T follicular helper cell (primary cell): Measurements from ENCODE around the gene IPO13.

Experiments
- DNase-seq: peaks from one replicate; pipeline ENCODE4 v3.0.0-alpha.2; 2020; ENCODE audit warnings: low read depth

The IPO13 gene

DNA sequence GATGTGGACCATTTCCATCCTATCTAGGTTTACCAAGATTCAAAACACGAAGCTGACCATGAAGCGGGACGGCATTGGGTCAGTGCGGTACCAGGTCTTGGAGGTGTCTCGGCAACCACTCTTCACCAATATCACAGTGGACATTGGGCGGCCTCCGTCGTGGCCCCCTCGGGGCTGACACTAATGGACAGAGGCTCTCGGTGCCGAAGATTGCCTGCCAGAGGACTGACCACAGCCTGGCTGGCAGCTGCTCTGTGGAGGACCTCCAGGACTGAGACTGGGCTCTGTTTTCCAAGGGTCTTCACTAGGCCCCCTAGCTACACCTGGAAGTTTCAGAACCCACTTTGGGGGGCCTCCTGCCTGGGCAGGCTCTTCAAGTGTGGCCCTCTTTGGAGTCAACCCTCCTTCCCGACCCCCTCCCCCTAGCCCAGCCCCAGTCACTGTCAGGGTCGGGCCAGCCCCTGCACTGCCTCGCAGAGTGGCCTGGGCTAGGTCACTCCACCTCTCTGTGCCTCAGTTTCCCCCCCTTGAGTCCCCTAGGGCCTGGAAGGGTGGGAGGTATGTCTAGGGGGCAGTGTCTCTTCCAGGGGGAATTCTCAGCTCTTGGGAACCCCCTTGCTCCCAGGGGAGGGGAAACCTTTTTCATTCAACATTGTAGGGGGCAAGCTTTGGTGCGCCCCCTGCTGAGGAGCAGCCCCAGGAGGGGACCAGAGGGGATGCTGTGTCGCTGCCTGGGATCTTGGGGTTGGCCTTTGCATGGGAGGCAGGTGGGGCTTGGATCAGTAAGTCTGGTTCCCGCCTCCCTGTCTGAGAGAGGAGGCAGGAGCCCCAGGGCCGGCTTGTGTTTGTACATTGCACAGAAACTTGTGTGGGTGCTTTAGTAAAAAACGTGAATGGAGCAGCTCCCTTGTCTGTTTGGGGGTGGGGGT lies 43.8 kb downstream of the IPO13 start:
- DNase-seq, result no peak

DNA sequence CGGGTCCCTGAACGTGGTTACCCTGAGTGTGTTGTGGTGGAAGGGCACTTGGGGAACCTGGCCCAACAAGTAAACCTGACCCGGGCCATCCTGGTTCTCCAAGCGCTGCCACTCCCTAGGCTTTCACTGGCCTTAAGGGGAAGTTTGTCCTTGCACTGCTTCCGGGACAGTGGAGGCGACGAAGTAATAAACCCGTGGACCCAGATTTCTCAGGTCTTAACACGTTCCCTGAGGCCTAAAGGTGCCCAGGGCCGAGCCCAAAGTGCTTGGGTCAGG lies 44.4 kb downstream of the IPO13 start:
- no peak for DNase-seq

DNA sequence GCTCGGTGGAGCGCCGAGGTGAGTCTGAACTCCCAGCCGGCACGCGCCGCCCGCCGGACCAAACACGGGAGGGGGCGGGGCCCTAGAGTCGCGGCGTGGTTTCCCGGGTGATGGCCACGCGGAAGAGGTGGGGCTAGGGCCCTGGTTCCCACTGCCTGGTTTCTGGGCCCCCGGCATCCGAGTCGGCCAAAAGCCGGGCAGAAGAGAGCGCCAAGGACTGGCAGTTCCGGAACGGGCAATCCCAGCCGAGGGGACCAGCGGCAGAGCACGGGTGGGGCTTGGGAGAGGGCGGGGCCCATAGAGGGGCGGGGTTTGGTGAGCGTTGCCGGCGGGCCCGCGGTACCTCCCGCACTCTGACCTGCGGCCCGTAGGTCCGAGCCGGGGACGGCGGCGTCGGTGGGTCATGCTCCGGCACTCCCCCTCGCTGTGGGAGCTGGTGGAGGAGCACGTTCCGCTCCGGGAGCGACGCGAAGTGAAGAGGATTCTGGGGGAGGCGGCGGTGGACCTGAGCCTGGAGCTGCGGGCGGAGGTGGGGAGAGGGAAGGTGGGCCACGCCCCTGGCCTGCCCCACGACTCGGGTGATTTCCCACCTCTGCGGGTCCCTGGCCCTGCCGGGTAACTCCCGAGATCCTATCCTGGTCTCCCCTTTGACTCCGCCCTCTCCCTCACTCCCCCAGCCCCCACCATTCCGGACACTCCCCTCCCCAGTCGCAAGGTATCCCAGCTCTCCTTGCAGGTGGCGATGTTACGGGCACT lies 44.9 kb downstream of the IPO13 start, which contains the start of gene CCDC24:
CCDC24 (plus strand) TSS at position 124 of the 756 bp plus-strand sequence; CDS start at position 404, 280 bp downstream.
- DNase-seq, result peak; percentile 61

DNA sequence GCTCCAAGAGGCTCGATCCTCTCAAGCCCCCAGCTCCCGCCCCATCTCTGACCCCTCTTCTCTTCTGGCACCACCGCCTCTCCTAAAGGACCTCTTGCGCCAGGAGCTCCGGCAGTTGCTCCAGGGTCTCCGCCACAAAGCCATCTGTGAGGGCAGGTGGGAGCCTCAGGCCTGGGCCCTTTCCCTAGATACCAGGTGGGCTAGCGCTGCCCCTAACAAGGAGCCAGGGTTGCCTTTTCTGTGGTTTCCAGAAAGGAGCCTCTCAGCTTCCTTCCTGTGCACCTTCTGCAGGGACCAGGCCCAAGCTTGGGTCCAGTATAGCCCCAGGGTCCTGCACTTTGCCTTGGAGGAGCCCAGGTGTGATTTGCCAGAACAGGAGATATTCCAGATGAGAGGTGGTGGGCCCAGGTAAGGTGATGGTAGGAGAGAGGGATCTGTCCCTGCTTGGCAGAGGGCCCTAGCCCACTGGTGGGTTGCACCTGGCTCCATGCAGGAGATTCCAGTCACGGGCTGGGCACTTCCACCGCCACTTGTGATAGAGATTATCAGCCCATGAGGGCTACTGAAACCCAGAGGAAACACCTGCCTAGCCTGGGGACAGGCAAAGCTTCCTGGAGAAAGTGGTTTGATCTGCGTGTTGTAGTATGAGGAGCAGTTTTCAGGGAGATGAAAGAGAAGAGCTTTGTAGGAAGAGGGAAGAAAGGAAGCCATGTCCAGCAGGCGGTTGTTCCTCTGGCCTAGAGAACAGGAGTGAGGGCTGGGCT lies 45.7 kb downstream of the IPO13 start:
- DNase-seq, result no peak

DNA sequence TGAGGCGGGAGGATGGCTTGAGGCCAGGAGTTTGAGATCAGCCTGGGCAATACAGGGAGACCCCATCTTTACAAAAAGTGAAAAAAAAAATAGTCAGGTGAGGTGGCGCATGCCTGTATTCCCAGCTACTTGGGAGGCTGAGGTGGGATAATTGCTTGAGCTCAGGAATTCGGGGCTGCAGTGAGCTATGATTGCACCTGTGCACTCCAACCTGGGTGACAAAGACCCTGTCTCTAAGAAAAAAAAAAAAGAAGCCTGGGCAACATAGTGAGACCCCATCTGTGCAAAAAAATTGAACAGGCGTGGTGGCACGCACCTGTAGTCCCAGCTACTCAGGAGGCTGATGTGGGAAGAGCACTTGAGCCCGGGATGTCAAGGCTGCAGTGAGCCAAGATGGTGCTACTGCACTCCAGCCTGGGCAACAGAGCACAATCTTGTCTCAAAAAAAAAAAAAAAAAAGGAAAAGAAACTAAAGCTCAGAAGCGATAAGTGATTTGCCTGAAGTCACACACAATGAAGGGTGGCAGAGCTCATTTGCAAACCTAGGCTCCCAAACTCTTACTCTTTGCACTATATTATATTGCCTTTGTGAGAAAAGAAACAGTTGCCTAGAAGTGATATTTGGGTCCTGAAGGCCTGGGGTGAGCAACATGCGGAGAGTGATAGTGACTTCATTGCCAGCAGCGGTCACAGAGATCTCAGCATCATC lies 46.6 kb downstream of the IPO13 start:
- no peak for DNase-seq

DNA sequence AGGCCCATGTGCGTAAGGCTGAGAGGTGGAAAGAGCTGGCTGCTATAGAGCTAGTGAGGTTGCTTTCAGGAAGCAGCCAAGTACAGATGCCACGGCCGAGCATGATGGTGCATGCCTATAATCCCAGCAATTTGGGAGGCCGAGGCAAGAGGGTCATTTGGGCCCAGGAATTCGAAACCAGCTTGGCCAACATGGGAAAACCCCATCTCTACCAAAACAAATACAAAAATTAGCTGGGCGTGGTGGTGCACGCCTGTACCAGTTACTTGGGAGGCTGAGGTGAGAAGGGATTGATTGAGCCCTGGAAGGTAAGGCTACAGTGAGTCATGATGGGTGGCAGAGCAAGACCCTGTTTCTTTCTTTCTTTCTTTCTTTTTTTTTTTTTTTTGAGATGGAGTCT lies 47.3 kb downstream of the IPO13 start:
- DNase-seq, result no peak

DNA sequence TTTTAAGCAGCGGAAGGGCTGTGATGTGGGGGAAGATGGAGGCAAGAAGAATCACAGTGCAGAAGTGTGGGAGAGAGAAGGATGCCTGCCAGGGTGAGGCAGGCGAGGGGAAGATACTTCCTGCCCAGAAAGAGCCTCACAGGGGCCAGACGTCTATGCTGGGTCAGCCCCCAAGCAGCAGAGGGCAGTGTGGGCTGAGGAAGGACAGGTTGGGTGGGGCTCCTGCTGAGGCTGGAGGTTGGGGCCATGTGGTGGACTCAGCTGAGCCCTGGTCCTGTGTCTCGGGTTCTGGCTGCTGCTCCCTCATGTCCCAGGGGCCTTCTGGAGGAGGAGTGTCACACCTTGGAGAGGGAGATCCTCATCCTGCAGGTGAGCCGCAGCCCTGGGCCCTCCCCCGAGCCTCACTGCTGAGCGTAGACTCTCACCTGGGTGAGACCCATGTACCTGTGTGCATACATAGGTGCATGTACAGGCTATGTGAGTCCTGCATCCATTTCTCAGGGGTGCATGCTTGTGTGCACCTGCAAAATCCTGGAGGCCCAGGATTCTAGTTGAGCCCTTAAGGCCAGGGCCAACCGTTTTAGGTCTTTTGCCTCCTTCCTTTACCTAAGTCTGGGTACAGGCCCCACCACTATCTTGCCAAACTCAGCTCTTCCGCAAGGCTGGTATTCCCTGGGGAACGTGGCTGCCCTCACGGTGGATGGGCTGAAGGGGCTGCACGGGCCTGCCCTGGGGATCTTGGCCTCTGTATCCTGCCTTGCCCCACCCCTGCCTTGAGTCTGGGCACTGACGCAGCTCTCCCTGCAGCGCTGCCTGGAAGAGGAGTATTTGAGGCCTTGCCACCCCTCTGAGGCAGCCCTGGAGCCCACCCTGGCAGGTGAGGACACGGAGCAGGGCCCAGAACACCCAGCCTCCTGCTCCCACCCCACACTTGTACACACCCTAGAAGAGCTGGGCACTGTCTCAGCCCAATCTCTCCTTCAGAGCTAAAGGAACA lies 48.3 kb downstream of the IPO13 start:
- DNase-seq, result no peak

DNA sequence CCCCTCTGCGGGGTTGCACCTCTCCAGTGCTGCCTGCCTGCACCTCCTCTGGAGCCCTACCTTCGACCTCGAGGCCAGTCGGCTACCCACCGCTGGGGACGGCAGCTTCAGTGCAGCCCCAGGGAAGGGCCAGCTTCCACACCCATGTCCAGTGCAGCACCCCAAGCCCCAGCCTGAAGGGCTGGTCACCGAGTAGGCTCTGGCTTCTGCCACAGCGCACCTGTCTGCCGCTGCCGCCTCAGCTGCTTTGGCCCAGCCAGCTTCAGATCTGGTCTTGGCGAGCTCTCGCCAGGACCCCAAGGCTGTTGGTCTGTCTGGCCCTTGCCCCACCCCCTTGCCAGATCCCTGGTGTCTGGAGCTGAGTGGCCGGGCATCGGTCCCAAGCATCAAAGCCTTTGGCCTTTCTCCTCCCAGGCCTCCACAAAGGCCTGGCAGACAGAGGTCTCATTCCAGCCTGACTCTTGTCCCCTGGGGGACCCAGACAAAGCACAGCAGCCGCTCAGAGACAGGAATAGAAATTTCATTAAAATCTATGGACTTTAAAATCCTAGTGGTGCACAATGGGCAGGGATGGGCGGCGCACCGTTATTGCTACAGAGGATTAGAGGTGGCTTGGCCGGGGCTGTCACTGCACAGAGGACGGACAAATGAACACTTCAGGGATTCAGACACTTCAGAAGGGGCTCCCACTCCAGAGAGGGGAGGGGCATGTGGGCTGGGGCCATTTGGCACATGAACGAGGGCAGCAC lies 49.4 kb downstream of the IPO13 start:
- no peak for DNase-seq

DNA sequence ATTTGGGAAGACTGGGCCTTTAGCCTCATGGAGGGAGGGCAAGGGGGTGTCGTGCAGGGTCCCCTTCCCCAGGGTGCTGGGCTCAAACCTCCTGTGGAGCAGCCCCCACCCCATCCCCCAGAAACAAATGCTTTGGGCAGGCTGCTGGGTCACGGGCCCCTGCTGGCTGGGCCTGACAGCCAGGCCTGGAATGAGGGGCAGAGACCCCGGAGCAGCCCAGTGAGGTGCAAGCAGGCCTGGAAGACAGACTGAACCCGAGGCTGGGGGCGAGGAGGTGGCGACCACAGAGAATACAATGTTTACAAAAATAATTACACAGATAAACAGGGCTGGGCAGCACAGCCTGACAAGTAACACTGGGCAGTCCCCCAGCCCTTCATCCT lies 50.0 kb downstream of the IPO13 start:
- no peak for DNase-seq

DNA sequence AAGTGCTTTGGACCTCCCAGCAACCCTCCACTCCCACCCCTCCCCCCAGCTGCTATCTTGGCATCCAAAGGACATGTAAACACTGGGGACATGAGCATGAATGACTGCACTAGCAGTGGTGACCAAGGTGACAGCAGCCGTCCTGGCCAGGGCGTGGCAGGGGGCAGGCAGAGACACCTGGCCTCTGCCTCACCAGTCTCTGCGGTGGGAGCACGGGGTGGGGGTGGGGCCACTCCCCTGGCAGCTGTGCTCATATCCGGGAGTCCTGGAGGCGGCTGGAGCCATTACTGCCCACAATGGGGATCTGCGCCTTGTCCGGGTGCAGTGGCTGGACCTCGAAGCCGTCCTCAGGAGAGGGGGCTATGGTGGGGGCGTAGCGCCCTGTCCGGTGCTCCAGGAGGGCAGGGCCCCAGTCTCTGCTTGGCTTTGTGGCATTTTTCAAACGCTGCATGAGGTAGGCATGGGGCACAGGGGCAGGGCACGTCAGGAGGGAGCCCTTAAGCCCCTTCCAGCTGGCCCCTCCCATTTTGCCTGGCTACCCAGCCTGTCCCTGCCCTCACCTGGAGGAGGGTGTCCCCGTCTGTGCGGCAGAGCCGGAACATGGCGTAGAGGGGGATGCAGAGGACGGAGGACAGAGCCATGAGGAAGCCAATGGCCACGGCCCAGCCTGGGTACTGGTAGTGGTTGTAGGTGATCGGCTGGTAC lies 50.7 kb downstream of the IPO13 start:
- DNase-seq, result no peak

DNA sequence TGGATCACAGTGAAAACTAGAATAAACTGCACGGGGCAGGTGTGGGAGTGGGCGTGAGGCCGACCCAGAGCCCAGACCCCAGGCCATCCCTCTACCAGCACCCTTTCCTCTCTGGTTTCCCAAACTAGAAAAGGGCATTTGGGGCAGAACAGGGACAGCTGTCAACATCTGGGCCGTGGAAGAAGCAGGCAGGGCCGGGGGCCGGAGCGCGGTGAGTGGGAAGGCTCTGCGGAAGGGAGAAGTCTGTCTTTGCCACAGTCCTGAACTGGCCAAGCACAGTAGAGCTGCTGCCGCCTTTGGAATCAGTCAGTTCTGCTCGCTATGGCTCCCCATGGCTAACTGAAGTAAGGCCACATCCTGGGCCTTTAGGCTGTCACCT lies 51.2 kb downstream of the IPO13 start:
- no peak for DNase-seq

DNA sequence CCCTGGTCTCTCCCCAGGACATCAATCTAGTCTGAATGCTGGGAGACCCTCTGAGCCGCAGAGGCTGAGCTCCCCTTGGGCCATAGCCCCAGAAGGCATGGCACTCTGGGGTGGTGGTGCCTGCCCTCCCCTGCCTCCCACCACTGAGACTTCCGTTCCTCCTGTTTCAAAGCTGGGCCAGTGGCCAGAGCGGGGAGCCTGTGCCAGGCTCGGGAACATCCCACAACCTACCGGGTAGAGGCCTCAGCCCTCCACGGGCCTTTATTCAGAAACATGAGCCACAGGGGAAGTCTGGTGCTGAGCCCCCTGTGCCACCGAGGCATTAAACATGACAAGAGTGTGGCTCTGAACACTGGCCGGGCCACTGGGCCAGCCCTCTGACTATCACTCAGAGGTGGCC lies 52.7 kb downstream of the IPO13 start:
- no peak for DNase-seq

DNA sequence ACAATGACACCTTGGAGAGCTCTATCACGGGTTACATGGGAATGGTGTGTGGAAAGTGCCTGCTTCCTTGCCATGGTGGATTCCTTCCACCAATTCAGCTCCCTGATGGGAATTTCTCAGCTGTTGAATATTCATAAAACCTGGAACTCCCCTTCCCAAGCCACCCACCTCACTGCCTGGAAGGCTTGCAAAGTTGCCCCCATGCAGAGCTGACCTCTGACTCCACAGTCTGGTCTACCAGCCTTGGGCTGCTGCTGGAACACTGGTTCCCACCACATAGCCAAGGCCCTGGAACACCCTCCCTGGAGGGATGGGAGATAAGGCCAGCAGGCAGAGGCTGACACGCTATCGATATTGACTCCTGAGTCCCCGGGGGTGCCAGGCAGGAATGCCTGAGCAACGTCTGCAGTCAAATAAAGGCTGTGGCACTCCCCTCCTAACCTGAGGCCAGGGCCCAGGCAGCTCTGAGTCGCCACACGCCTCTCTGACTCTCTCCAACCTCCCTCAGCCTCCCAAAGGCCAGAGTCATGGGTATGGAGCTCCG lies 53.4 kb downstream of the IPO13 start:
- no peak for DNase-seq

DNA sequence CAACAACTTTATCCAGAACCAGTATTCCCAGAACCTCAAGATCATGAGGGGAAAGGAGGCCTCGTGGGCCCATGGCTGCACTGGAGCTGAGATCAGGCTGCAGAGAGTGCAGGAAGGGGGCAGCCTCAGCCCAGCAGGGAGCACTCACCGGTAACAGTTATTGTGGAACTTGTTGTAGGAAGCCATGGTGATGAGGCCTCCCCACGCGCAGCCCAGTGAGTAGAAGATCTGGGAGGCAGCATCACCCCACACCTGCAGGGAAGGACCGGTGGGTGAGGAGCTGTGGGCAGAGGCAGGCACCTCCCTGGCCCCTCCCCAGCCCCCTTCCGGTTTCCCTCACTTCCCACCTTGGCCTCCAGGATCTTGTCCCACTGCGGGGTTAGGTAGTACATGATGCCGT lies 55.4 kb downstream of the IPO13 start:
- no peak for DNase-seq

DNA sequence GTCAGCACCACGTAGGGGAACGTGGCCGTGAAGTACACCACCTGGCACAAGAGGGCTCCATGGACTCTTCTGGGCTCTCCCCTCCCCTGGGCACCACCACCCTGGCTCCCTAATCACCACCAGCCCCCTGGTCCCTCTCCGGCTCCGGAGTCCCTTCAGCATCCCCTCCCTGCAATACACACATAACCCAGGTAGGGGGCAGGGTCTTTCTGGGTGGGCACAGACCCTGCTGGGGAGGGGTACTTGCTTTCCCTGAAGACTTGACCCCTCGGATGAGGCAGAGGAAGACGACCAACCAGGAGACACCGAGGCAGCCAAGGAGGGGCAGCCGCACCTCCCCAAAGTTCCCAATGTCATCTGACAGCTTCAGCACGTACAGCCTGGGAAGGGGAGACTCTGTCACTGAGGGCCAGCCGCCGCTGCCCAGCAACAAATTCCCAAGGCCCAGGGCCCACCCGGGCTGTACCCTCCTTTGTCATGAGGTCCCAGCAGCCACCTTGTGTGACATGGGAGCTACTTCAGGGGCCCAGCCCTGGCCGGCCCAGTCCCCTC lies 55.9 kb downstream of the IPO13 start:
- DNase-seq, result no peak

DNA sequence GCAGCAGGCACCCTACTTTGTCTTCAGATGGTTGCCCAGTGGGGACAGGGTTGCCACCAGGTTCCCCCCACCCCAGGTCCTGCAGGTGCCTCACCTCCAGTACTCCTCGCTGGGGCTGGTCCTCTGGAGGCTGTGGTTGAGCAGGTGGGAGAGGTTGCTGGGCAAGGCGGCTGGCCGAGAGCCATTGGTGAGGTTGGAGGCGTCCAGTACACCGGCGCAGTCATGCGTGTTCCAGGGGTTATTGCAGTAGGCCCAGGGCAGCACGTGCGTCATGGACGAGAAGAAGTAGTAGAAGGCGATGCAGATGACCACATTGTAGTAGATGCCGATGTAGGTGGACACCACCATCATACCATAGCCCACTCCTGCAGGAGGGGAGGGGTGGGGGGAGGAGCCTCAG lies 61.5 kb downstream of the IPO13 start:
- no peak for DNase-seq

DNA sequence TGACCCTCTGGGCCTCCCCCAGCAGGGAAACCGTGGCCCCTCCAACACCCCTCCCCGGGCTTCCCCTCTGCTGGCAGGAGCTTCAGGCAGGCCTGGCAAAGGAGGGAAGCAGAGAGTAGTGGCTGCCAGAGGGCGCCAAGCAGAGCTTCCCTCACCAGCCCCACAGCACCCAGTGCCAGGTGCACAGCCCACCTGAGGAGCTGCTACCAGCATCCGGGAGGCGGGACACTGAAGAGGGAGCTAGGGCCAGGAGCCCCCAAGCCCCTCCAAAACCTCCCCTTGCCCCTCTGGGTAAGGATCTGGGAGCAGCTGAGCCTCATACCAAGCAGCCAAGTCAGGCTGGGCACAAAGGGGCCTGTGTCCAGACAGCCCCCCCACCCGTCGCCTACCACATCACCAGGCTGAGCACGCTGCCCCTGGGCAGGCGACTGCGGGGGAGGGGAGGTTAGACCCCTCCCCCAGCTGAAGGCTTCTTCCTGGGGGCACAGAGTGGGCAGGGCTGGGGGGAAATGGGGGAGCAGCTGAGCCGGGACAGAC lies 64.3 kb downstream of the IPO13 start:
- no peak for DNase-seq

DNA sequence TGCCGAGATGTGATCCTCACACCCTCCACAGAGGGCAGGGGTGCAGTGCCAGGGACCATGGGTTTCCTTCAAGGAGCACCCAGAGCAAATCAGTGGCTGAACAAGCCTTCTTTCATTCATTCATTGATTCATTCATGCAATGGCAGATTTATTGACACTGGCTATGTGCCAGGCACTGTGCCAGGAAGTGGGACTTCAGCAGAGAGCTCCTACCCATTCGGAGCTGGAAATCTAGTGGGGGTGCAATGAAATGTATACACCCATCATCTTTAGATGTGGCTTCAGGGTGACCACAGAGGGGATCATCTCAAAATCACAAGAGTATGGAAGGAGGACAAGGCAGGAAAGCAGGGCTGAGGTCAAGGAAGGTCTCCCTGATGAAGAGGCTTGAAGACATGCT lies 65.7 kb downstream of the IPO13 start:
- DNase-seq, result no peak
